Calu3 (cell line): Measurements from ENCODE around the gene TMEM132D. TPM values are rescaled to one million over a fixed set of nuclear protein-coding genes. Genes with fewer than 3 reads are reported as not detected.

ENCODE experiments used
- BruUV-seq: library from RNA; stranded (reverse); fragments of 400-500 nt; replicated peaks from 2 replicates; lab custom pipeline; 2021; lab: Mats Ljungman, UMichigan
- CTCF ChIA-PET: fragments of 300-600 bp; sonication (Branson Sonifier 250); formaldehyde crosslinking; loops from one replicate; lab custom pipeline; 2022; ENCODE audit warnings: antibody characterized with exemption; lab: Charles Lee
- DNase-seq: peaks from one replicate; pipeline ENCODE4 v3.0.0; 2022
- H3K27ac Mint-ChIP-seq: one replicate; pipeline ENCODE4 v1.8.0; 2022; ENCODE audit warnings: mixed read lengths; ENCODE audit not compliant: unreplicated experiment
- H3K27me3 Mint-ChIP-seq: one replicate; pipeline ENCODE4 v1.8.0; 2022; ENCODE audit warnings: mixed read lengths; ENCODE audit not compliant: unreplicated experiment
- H3K36me3 Mint-ChIP-seq: one replicate; pipeline ENCODE4 v1.8.0; 2022; ENCODE audit warnings: mild to moderate bottlenecking, moderate library complexity, mixed read lengths; ENCODE audit not compliant: insufficient read depth, unreplicated experiment
- H3K4me1 Mint-ChIP-seq: one replicate; pipeline ENCODE4 v1.8.0; 2022; ENCODE audit warnings: mild to moderate bottlenecking, low read depth, mixed read lengths; ENCODE audit not compliant: unreplicated experiment
- H3K4me3 Mint-ChIP-seq: one replicate; pipeline ENCODE4 v1.8.0; 2022; ENCODE audit warnings: mild to moderate bottlenecking, low read depth, moderate library complexity, mixed read lengths; ENCODE audit not compliant: unreplicated experiment
- H3K9me3 Mint-ChIP-seq: one replicate; pipeline ENCODE4 v1.8.0; 2022; ENCODE audit warnings: low read depth, mixed read lengths; ENCODE audit not compliant: unreplicated experiment
- CTCF ChIP-seq: fragments of 200-600 bp; IDR thresholded peaks from one replicate; pipeline ENCODE4 v1.8.0; 2022; ENCODE audit warnings: antibody characterized with exemption; ENCODE audit not compliant: unreplicated experiment
- intact Hi-C: fragments of 100-400 bp; cut with micrococcal nuclease; formaldehyde crosslinking; loops from one replicate; pipeline ENCODE4 v1.10.0; 2022; ENCODE audit not compliant: unreplicated experiment
- total RNA-seq: library from RNA; stranded (reverse); gene quantifications from 2 replicates; pipeline ENCODE4 v1.2.3, GENCODE V29; 2022

The TMEM132D gene
- total RNA-seq, 1 experiment from 2014 or later: not detected

DNA sequence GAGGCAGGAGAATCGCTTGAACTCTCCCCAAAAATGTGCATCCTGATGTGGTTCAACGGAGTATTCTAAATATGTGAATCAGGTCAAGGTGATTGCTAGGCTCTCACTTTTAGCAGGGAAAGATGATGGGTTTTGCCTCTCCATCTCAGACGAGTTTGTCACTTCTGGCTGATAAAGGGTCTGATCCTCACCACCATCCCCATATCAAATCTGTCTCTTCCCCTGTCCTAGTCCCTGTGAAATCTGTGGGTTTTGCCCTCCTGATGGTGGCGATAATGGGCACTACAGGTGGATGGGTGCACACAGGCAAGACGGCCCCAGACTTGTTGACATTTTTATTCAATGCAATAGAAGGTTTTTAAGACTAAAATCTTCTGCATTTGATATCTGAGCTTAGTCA lies 665.9 kb downstream of the TMEM132D start:
- no peak for TF ChIP-seq CTCF
- H3K27ac Mint-ChIP-seq: no peak overlapping the region
- CTCF ChIA-PET: no interaction called here
- H3K36me3 Mint-ChIP-seq: no peaks in the 10 kb centered on the region
- peaks cover 13% of the 10 kb centered on the region for H3K9me3 Mint-ChIP-seq
- no peak overlapping the region for H3K4me3 Mint-ChIP-seq
- no peaks in the 10 kb centered on the region for H3K27me3 Mint-ChIP-seq
- intact Hi-C loops: no loop called here
- DNase-seq: no peak
- no TSS peak for BruUV-seq
- H3K4me1 Mint-ChIP-seq: no peaks in the 10 kb centered on the region

DNA sequence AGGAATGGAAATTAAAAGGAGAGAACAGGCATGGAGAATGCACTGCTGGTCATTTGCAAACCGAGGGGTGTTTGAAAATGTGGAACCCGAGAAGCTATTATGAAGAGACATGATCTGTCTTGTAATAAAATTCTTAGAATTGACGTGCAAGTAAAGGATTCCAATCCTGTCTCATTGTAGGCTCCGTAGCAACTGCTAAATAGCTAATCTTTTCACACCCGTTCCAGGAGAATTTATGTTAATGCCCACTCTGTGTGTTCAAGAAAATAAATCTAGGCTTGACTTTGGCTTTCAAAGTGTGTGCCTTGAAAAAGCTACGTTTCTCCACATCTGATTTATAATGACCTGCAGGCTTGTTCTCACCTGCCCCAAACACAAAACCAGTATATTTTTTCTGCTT lies 669.6 kb downstream of the TMEM132D start:
- Mint-ChIP-seq H3K27me3 (no peaks in the 10 kb centered on the region), H3K4me1 (no peaks in the 10 kb centered on the region), H3K27ac (no peak overlapping the region), H3K36me3 (no peaks in the 10 kb centered on the region), H3K9me3 (peaks cover 7% of the 10 kb centered on the region), H3K4me3 (no peak overlapping the region)
- no peak for DNase-seq
- CTCF ChIA-PET: no interaction called here
- TF ChIP-seq CTCF: no peak
- no TSS peak for BruUV-seq
- intact Hi-C loops: no loop called here

- CTCF ChIA-PET: no interaction called here
- H3K36me3 Mint-ChIP-seq: no peaks in the 10 kb centered on the region
- TF ChIP-seq CTCF: no peak
- no peak for DNase-seq
- H3K4me3 Mint-ChIP-seq: no peak overlapping the region
- H3K27me3 Mint-ChIP-seq: no peaks in the 10 kb centered on the region
- BruUV-seq: no TSS peak
- H3K4me1 Mint-ChIP-seq: no peaks in the 10 kb centered on the region
- intact Hi-C loops: no loop called here
- H3K27ac Mint-ChIP-seq: no peak overlapping the region
- H3K9me3 Mint-ChIP-seq: peaks cover 4% of the 10 kb centered on the region
Measured at GRCh38 chr12:129231491-129231890, 672.3 kb downstream of the TMEM132D start.

DNA sequence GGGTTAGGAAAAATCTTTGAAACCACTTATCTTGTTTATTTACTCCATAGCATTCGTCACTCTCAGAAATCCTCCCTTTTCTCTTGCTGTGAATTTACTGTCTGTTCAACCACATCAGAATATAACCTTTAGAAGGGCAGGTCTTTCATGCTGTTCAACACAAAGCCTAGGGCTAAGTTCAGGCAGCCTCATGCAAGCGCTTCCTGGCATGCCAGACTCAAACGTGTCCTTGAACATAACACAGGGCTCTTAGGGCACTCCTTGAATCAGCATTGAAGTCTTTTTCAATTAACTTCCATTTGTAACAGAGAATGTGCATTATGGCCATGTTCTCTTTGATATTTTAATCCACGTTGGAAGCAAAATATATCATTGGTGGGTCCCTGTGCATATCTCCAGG lies 672.8 kb downstream of the TMEM132D start:
- Mint-ChIP-seq H3K27ac (no peak overlapping the region), H3K4me3 (no peak overlapping the region), H3K36me3 (no peaks in the 10 kb centered on the region), H3K27me3 (no peaks in the 10 kb centered on the region), H3K9me3 (peaks cover 4% of the 10 kb centered on the region), H3K4me1 (no peaks in the 10 kb centered on the region)
- TF ChIP-seq CTCF: no peak
- intact Hi-C loops: no loop called here
- no peak for DNase-seq
- no TSS peak for BruUV-seq
- CTCF ChIA-PET: no interaction called here
